ENCODE measurements around the gene TRIM47.
A peak's percentile ranks its signal among the peaks of the same experiment; 100 is the strongest.

Gene TRIM47

GRCh38 chr17:75899767-75900468 lies 21.5 kb upstream of the TRIM47 start:
- Histone ChIP-seq H3K18ac (ENCODE audit: low read depth in 1 of 2, low read length in 2 of 2) (no peak overlapping the region), H3K27ac (ENCODE audit: low read length, poor library complexity, severe bottlenecking) (no peak overlapping the region), H2BK120ac (ENCODE audit: low read depth, low read length) (no peak overlapping the region), H2BK15ac (ENCODE audit: low read depth, poor library complexity, severe bottlenecking) (peak overlapping the region; percentile 49), H3K4ac (ENCODE audit: low read depth in 1 of 2, low read length in 2 of 2) (no peak overlapping the region), H2BK5ac (ENCODE audit: low read depth, low read length, poor library complexity, severe bottlenecking) (no peak overlapping the region), H2BK12ac (ENCODE audit: low read length in 2 of 2) (no peak overlapping the region), H3K27me3 (ENCODE audit: control insufficient read depth in 1 of 2, insufficient read depth in 1 of 2, low read length in 2 of 2) (no peaks in the 10 kb centered on the region), H4K91ac (ENCODE audit: low read length) (no peak overlapping the region), H3K4me2 (ENCODE audit: low read length, poor library complexity, severe bottlenecking) (no peak overlapping the region), H2AFZ (ENCODE audit: low read depth, low read length) (no peak overlapping the region), H3K9me3 (ENCODE audit: control insufficient read depth, low read length) (no peaks in the 10 kb centered on the region), H3K4me1 (ENCODE audit: control insufficient read depth, insufficient read depth, low read depth, low read length) (peaks cover 29% of the 10 kb centered on the region), H4K8ac (ENCODE audit: low read length) (no peak overlapping the region), H2AK5ac (ENCODE audit: low read length, severe bottlenecking) (no peak overlapping the region), H3K79me1 (replicated peaks; ENCODE audit: low read length, poor library complexity, severe bottlenecking) (peaks cover 33% of the 10 kb centered on the region), H3K4me3 (ENCODE audit: insufficient read depth in 1 of 2, low read depth in 1 of 2, low read length in 2 of 2) (no peak overlapping the region), H3K36me3 (ENCODE audit: control insufficient read depth in 1 of 2, insufficient read depth in 2 of 2, low read depth in 1 of 2, low read length in 2 of 2) (peaks cover 47 to 49% of the 10 kb centered on the region in 2 experiments), H3K9ac (ENCODE audit: low read length) (no peak overlapping the region), H3K23ac (ENCODE audit: low read length in 2 of 2) (no peak overlapping the region), H3K14ac (ENCODE audit: low read length in 2 of 2) (no peak overlapping the region)
- no peak for DNase-seq
- 95% methylated on average over 23 of the region's 23 CpGs for WGBS

GRCh38 chr17:75899353-75899752 lies 21.0 kb upstream of the TRIM47 start:
- DNase-seq, result no peak
- Histone ChIP-seq H2BK120ac (ENCODE audit: low read depth, low read length) (no peak overlapping the region), H2BK15ac (ENCODE audit: low read depth, poor library complexity, severe bottlenecking) (no peak overlapping the region), H3K4me2 (ENCODE audit: low read length, poor library complexity, severe bottlenecking) (no peak overlapping the region), H2BK5ac (ENCODE audit: low read depth, low read length, poor library complexity, severe bottlenecking) (no peak overlapping the region), H3K9me3 (ENCODE audit: control insufficient read depth, low read length) (no peaks in the 10 kb centered on the region), H3K4ac (ENCODE audit: low read depth in 1 of 2, low read length in 2 of 2) (no peak overlapping the region), H2AK5ac (ENCODE audit: low read length, severe bottlenecking) (no peak overlapping the region), H3K9ac (ENCODE audit: low read length) (no peak overlapping the region), H3K79me1 (replicated peaks; ENCODE audit: low read length, poor library complexity, severe bottlenecking) (peaks cover 35% of the 10 kb centered on the region), H3K27ac (ENCODE audit: low read length, poor library complexity, severe bottlenecking) (no peak overlapping the region), H3K4me3 (ENCODE audit: insufficient read depth in 1 of 2, low read depth in 1 of 2, low read length in 2 of 2) (no peak overlapping the region), H4K8ac (ENCODE audit: low read length) (no peak overlapping the region), H4K91ac (ENCODE audit: low read length) (no peak overlapping the region), H2BK12ac (ENCODE audit: low read length in 2 of 2) (no peak overlapping the region), H3K36me3 (ENCODE audit: control insufficient read depth in 1 of 2, insufficient read depth in 2 of 2, low read depth in 1 of 2, low read length in 2 of 2) (peaks cover 47 to 49% of the 10 kb centered on the region in 2 experiments), H3K27me3 (ENCODE audit: control insufficient read depth in 1 of 2, insufficient read depth in 1 of 2, low read length in 2 of 2) (no peaks in the 10 kb centered on the region), H3K4me1 (ENCODE audit: control insufficient read depth, insufficient read depth, low read depth, low read length) (peaks cover 32% of the 10 kb centered on the region), H3K23ac (ENCODE audit: low read length in 2 of 2) (no peak overlapping the region), H3K18ac (ENCODE audit: low read depth in 1 of 2, low read length in 2 of 2) (no peak overlapping the region), H3K14ac (ENCODE audit: low read length in 2 of 2) (no peak overlapping the region), H2AFZ (ENCODE audit: low read depth, low read length) (no peak overlapping the region)
- WGBS, result 98% methylated on average over 13 of the region's 13 CpGs

- H3K4me1 ChIP-seq (ENCODE audit: control insufficient read depth, insufficient read depth, low read depth, low read length), result peaks cover 33% of the 10 kb centered on the region
- H2BK120ac ChIP-seq (ENCODE audit: low read depth, low read length), result no peak overlapping the region
- H2BK15ac ChIP-seq (ENCODE audit: low read depth, poor library complexity, severe bottlenecking), result no peak overlapping the region
- H3K9me3 ChIP-seq (ENCODE audit: control insufficient read depth, low read length), result no peaks in the 10 kb centered on the region
- H3K9ac ChIP-seq (ENCODE audit: low read length), result no peak overlapping the region
- H3K4ac ChIP-seq (ENCODE audit: low read depth in 1 of 2, low read length in 2 of 2), result no peak overlapping the region
- no peak overlapping the region for H4K91ac ChIP-seq (ENCODE audit: low read length)
- H3K79me1 ChIP-seq (replicated peaks; ENCODE audit: low read length, poor library complexity, severe bottlenecking), result peaks cover 34% of the 10 kb centered on the region
- no peak overlapping the region for H2AK5ac ChIP-seq (ENCODE audit: low read length, severe bottlenecking)
- H4K8ac ChIP-seq (ENCODE audit: low read length), result no peak overlapping the region
- H3K4me2 ChIP-seq (ENCODE audit: low read length, poor library complexity, severe bottlenecking), result no peak overlapping the region
- H3K27ac ChIP-seq (ENCODE audit: low read length, poor library complexity, severe bottlenecking), result no peak overlapping the region
- H2AFZ ChIP-seq (ENCODE audit: low read depth, low read length), result no peak overlapping the region
- H3K4me3 ChIP-seq (ENCODE audit: insufficient read depth in 1 of 2, low read depth in 1 of 2, low read length in 2 of 2), result no peak overlapping the region
- no peak overlapping the region for H2BK12ac ChIP-seq (ENCODE audit: low read length in 2 of 2)
- no peak overlapping the region for H3K23ac ChIP-seq (ENCODE audit: low read length in 2 of 2)
- DNase-seq, result no peak
- H3K18ac ChIP-seq (ENCODE audit: low read depth in 1 of 2, low read length in 2 of 2), result no peak overlapping the region
- H2BK5ac ChIP-seq (ENCODE audit: low read depth, low read length, poor library complexity, severe bottlenecking), result no peak overlapping the region
- no peak overlapping the region for H3K14ac ChIP-seq (ENCODE audit: low read length in 2 of 2)
- peaks cover 47 to 49% of the 10 kb centered on the region in 2 experiments for H3K36me3 ChIP-seq (ENCODE audit: control insufficient read depth in 1 of 2, insufficient read depth in 2 of 2, low read depth in 1 of 2, low read length in 2 of 2)
- WGBS, result 98% methylated on average over 16 of the region's 16 CpGs
- no peaks in the 10 kb centered on the region for H3K27me3 ChIP-seq (ENCODE audit: control insufficient read depth in 1 of 2, insufficient read depth in 1 of 2, low read length in 2 of 2)
Observed at GRCh38 chr17:75898791-75899190, 20.4 kb upstream of the TRIM47 start.

- no peaks in the 10 kb centered on the region for H3K9me3 ChIP-seq (ENCODE audit: control insufficient read depth, low read length)
- DNase-seq, result no peak
- H2BK5ac ChIP-seq (ENCODE audit: low read depth, low read length, poor library complexity, severe bottlenecking), result no peak overlapping the region
- peaks cover 36% of the 10 kb centered on the region for H3K79me1 ChIP-seq (replicated peaks; ENCODE audit: low read length, poor library complexity, severe bottlenecking)
- H3K4me1 ChIP-seq (ENCODE audit: control insufficient read depth, insufficient read depth, low read depth, low read length), result peaks cover 29% of the 10 kb centered on the region
- no peak overlapping the region for H3K23ac ChIP-seq (ENCODE audit: low read length in 2 of 2)
- no peak overlapping the region for H3K4me2 ChIP-seq (ENCODE audit: low read length, poor library complexity, severe bottlenecking)
- no peak overlapping the region for H2BK15ac ChIP-seq (ENCODE audit: low read depth, poor library complexity, severe bottlenecking)
- no peak overlapping the region for H3K4me3 ChIP-seq (ENCODE audit: insufficient read depth in 1 of 2, low read depth in 1 of 2, low read length in 2 of 2)
- no peak overlapping the region for H2BK120ac ChIP-seq (ENCODE audit: low read depth, low read length)
- no peak overlapping the region for H3K27ac ChIP-seq (ENCODE audit: low read length, poor library complexity, severe bottlenecking)
- H2BK12ac ChIP-seq (ENCODE audit: low read length in 2 of 2), result no peak overlapping the region
- no peaks in the 10 kb centered on the region for H3K27me3 ChIP-seq (ENCODE audit: control insufficient read depth in 1 of 2, insufficient read depth in 1 of 2, low read length in 2 of 2)
- no peak overlapping the region for H3K14ac ChIP-seq (ENCODE audit: low read length in 2 of 2)
- WGBS, result 96% methylated on average over 8 of the region's 8 CpGs
- no peak overlapping the region for H4K8ac ChIP-seq (ENCODE audit: low read length)
- no peak overlapping the region for H3K18ac ChIP-seq (ENCODE audit: low read depth in 1 of 2, low read length in 2 of 2)
- peaks cover 47 to 49% of the 10 kb centered on the region in 2 experiments for H3K36me3 ChIP-seq (ENCODE audit: control insufficient read depth in 1 of 2, insufficient read depth in 2 of 2, low read depth in 1 of 2, low read length in 2 of 2)
- H4K91ac ChIP-seq (ENCODE audit: low read length), result no peak overlapping the region
- H3K9ac ChIP-seq (ENCODE audit: low read length), result no peak overlapping the region
- no peak overlapping the region for H2AK5ac ChIP-seq (ENCODE audit: low read length, severe bottlenecking)
- H3K4ac ChIP-seq (ENCODE audit: low read depth in 1 of 2, low read length in 2 of 2), result no peak overlapping the region
- H2AFZ ChIP-seq (ENCODE audit: low read depth, low read length), result no peak overlapping the region
Observed at GRCh38 chr17:75898065-75898464, 19.7 kb upstream of the TRIM47 start.

All from mesenchymal stem cell (in vitro differentiated cells and primary cell).